ENCODE data around the gene TRIM21. TPM values are rescaled to one million over a fixed set of nuclear protein-coding genes. Genes with fewer than 3 reads are reported as not detected.
"Not testable (repeated sequence)": the region's sequence is repeated elsewhere in the genome, so short reads cannot be mapped to it uniquely, and the experiment has no call there.

TRIM21 gene
- polyA plus RNA-seq (2012; ENCODE audit: insufficient read depth, insufficient read length) = 26.1 TPM

GRCh38 chr11:4393209-4393857 lies at the start of gene TRIM21:
TRIM21 (minus strand) TSS chr11:4393702; CDS start chr11:4390409, 3,293 bp downstream.
- DNase-seq (ENCODE audit: low read depth, low spot score) = peak; percentile 83
- H3K4me3 ChIP-seq (ENCODE audit: low read length) = peak within 1 kb of the TSS; percentile 94

GRCh38 chr11:4441515-4441914 lies 48.0 kb upstream of the TRIM21 start:
- H3K4me3 ChIP-seq (ENCODE audit: low read length) = no peak overlapping the region
- DNase-seq (ENCODE audit: low read depth, low spot score) = no peak

- no peak overlapping the region for H3K4me3 ChIP-seq (ENCODE audit: low read length)
- DNase-seq (ENCODE audit: low read depth, low spot score) = no peak
These were observed 42.9 kb upstream of the TRIM21 start for GRCh38 chr11:4436411-4436810.

- DNase-seq (ENCODE audit: low read depth, low spot score) = no peak
- H3K4me3 ChIP-seq (ENCODE audit: low read length) = no peak overlapping the region
These were observed 40.4 kb upstream of the TRIM21 start for GRCh38 chr11:4433856-4434255.

GRCh38 chr11:4430051-4430450 lies 36.5 kb upstream of the TRIM21 start:
- no peak overlapping the region for H3K4me3 ChIP-seq (ENCODE audit: low read length)
- no peak for DNase-seq (ENCODE audit: low read depth, low spot score)

GRCh38 chr11:4418403-4418802 lies 24.9 kb upstream of the TRIM21 start:
- DNase-seq (ENCODE audit: low read depth, low spot score) = no peak
- H3K4me3 ChIP-seq (ENCODE audit: low read length) = no peak overlapping the region

GRCh38 chr11:4416816-4417215 lies 23.3 kb upstream of the TRIM21 start:
- no peak for DNase-seq (ENCODE audit: low read depth, low spot score)
- no peak overlapping the region for H3K4me3 ChIP-seq (ENCODE audit: low read length)

GRCh38 chr11:4416306-4416705 lies 22.8 kb upstream of the TRIM21 start:
- no peak overlapping the region for H3K4me3 ChIP-seq (ENCODE audit: low read length)
- no peak for DNase-seq (ENCODE audit: low read depth, low spot score)

- not testable (repeated sequence) for H3K4me3 ChIP-seq (ENCODE audit: low read length)
- peak; percentile 66 for DNase-seq (ENCODE audit: low read depth, low spot score)
These were observed 12.7 kb upstream of the TRIM21 start for GRCh38 chr11:4406206-4406605.

GRCh38 chr11:4393858-4394223 lies 339 bp upstream of the TRIM21 start:
- no peak for DNase-seq (ENCODE audit: low read depth, low spot score)
- H3K4me3 ChIP-seq (ENCODE audit: low read length) = peak overlapping the region; percentile 94

- H3K4me3 ChIP-seq (ENCODE audit: low read length) = no peak overlapping the region
- no peak for DNase-seq (ENCODE audit: low read depth, low spot score)
These were observed 5.3 kb downstream of the TRIM21 start for GRCh38 chr11:4388221-4388620.

- H3K4me3 ChIP-seq (ENCODE audit: low read length) = no peak overlapping the region
- DNase-seq (ENCODE audit: low read depth, low spot score) = no peak
These were observed 7.3 kb downstream of the TRIM21 start for GRCh38 chr11:4385978-4386740.

GRCh38 chr11:4381901-4382300 lies 11.6 kb downstream of the TRIM21 start:
- no peak for DNase-seq (ENCODE audit: low read depth, low spot score)
- H3K4me3 ChIP-seq (ENCODE audit: low read length) = no peak overlapping the region

GRCh38 chr11:4375431-4376140 lies 17.9 kb downstream of the TRIM21 start:
- no peak for DNase-seq (ENCODE audit: low read depth, low spot score)
- H3K4me3 ChIP-seq (ENCODE audit: low read length) = no peak overlapping the region

- no peak overlapping the region for H3K4me3 ChIP-seq (ENCODE audit: low read length)
- no peak for DNase-seq (ENCODE audit: low read depth, low spot score)
These were observed 23.3 kb downstream of the TRIM21 start for GRCh38 chr11:4370166-4370565.

GRCh38 chr11:4368286-4368685 lies 25.2 kb downstream of the TRIM21 start, which contains the start of gene OR52B4:
OR52B4 (minus strand) TSS chr11:4368386; CDS start chr11:4368295, 91 bp downstream.
- no peak for DNase-seq (ENCODE audit: low read depth, low spot score)
- no peak within 1 kb of the TSS for H3K4me3 ChIP-seq (ENCODE audit: low read length)

GRCh38 chr11:4348142-4348541 lies 45.4 kb downstream of the TRIM21 start:
- not testable (repeated sequence) for H3K4me3 ChIP-seq (ENCODE audit: low read length); DNase-seq (ENCODE audit: low read depth, low spot score)

GRCh38 chr11:4345366-4345765 lies 48.1 kb downstream of the TRIM21 start:
- DNase-seq (ENCODE audit: low read depth, low spot score) = not testable (repeated sequence)

More at GRCh38 chr11:4345366-4345765, 48.1 kb downstream of the TRIM21 start:
- H3K4me3 ChIP-seq (ENCODE audit: low read length) = not testable (repeated sequence)

Measured in Jurkat, Clone E6-1 (cell line).